GM10248 (cell line): Measurements from ENCODE around the gene FAM184A.
A peak's percentile ranks its signal among the peaks of the same experiment; 100 is the strongest.

Experiments used
- CTCF ChIA-PET: fragments of 300-600 bp; sonication (Branson Sonifier 250); formaldehyde crosslinking; extraction: SDS; loops from one replicate; lab custom pipeline; 2021; ENCODE audit warnings: antibody characterized with exemption; lab: Yijun Ruan, JAX
- POLR2A ChIA-PET: fragments of 350-650 bp; sonication (Branson Sonifier 250); formaldehyde crosslinking; extraction: SDS; loops from one replicate; lab custom pipeline; 2020; ENCODE audit warnings: antibody characterized with exemption; lab: Yijun Ruan, JAX
- DNase-seq: peaks from one replicate; pipeline ENCODE4 v3.0.0; 2012; ENCODE audit errors: extremely low spot score
- CTCF ChIP-seq: IDR thresholded peaks from 2 replicates; pipeline ENCODE4 v1.5.1; 2012; ENCODE audit warnings: mild to moderate bottlenecking, low read depth; ENCODE audit errors: extremely low read depth, missing control alignments, control extremely low read depth

Gene FAM184A

DNA sequence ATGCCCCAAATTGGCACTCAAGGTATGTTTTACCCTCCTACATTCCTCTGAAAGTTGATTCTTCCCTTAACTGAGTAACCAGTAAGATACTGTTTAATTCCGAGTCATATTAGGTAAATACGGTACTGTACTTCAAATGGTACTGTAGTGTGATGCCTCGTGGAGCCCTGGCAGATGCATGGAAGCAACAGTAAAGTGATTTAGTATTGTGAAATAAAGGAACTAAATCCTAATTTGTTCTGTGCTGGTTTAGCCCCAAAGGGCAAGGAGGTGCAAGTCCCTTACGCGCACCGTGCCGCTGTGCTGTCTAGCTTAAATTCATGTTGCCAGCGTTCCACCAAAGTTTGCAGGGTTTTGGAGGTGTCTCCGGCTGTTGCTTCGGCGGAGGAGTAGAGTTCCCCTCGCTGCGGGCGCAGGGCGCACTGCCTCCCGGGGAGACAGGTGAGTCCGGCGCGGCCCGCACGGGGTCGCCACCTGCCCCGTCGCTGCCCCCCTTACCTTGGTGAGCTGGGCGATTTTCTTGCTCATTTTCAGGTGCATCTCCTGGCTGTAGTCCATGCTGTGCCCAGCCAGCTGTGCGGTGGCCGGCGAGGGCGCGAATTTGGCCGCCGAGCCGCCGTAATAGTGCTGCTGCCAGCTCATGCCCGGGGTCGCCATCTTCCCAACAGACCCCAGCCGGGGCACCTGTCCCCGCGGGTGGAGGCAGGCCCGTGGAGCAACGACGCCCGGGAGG lies 655 bp downstream of the FAM184A start:
- DNase-seq = peak; percentile 30
- POLR2A ChIA-PET = no interaction called here
- CTCF ChIA-PET = interaction anchor here (1.4 to 1.7 kb wide), 3 partner anchors 30 to 53 kb away, joined by 3 to 4 read pairs (median 3); no protein-coding TSS in a partner anchor
- TF ChIP-seq CTCF = no peak

GRCh38 chr6:119077391-119077642 lies 1.1 kb downstream of the FAM184A start:
- ChIA-PET POLR2A (no interaction called here), CTCF (interaction anchor here (1.4 to 1.7 kb wide), 3 partner anchors 30 to 53 kb away, joined by 3 to 4 read pairs (median 3); no protein-coding TSS in a partner anchor)
- no peak for TF ChIP-seq CTCF
- DNase-seq = no peak

- TF ChIP-seq CTCF = no peak
- no peak for DNase-seq
- CTCF ChIA-PET = interaction anchor here (1.4 to 1.7 kb wide), 3 partner anchors 31 to 52 kb away, joined by 3 to 4 read pairs (median 3); no protein-coding TSS in a partner anchor
- POLR2A ChIA-PET = no interaction called here
Observed at GRCh38 chr6:119076576-119077390, 1.7 kb downstream of the FAM184A start.

DNA sequence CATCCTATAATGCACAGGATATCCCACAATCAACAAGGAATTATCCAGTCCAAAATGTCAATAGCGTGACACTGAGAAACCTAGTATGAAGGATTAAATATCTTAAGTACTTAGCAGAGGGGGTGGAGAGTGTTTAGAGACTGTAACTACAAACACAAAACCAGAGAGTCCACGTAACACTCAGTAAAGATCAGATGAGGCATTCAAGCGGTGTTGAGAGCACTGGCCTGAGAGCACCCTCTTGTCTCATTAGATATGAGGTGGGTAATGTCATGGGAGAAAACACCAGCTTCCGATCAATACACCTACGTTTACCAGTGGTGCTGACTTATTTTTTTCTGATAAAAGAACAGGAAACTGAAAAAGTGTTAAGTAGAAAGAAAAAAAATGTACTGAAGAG lies 2.3 kb downstream of the FAM184A start:
- no peak for DNase-seq
- CTCF ChIA-PET = no interaction called here

DNA sequence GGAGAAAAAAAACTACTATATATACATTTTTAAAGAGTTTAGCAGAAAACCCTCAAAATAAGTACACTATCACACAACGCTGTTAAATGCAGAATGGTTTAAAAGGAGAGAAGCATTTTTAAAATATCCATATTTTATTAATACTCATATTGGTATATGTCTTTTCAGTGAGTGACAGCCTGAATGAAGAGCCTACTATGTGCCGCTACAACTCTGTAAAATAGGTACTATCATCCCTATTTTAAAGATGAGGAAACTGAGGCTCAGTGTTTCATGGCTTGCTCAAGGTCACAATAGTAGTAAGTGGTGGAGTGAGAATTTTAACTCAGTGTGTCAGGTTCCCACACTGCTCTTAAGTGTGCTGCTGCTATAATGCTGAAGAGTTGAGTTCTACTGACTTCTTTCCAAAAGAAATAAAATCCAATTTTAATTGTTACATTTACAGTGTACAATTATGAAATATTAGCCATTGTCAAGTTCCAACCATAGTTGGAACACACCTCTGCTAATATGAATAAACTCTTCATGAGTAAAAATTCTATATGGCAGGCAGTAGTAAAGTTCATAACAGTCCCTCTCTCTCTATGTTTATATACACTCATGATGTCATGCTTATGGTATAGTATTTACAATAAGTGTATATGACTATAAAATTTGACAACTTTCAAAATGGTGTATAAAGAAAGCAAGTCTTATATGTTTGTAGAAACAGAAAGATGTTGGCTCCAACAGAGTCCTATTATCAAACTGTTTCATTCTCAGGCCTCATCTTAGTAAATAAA lies 3.1 kb downstream of the FAM184A start:
- POLR2A ChIA-PET = no interaction called here
- TF ChIP-seq CTCF = no peak
- no peak for DNase-seq
- CTCF ChIA-PET = no interaction called here

More for the DNA sequence above, 2.3 kb downstream of the FAM184A start:
- POLR2A ChIA-PET = no interaction called here
- TF ChIP-seq CTCF = no peak
